Measurements from ENCODE around the gene ANKRD39.
"Not testable (repeated sequence)": the region's sequence is repeated elsewhere in the genome, so short reads cannot be mapped to it uniquely, and the experiment has no call there.

The ANKRD39 gene

GRCh38 chr2:96889502-96889901 is 31.7 kb upstream of the ANKRD39 start:
- DNase-seq; intact Hi-C loops (cut with DNase I): not testable (repeated sequence)

GRCh38 chr2:96888072-96889011 is 30.5 kb upstream of the ANKRD39 start:
- peak in 41 of 42 donors; percentile 57 to 87 (median 72) for DNase-seq
- intact Hi-C loops (cut with DNase I): no loop called here

- DNase-seq: peak in 11 of 42 donors; percentile 35 to 71 (median 45)
- intact Hi-C loops (cut with DNase I): no loop called here
Measured at GRCh38 chr2:96887493-96888012, 29.7 kb upstream of the ANKRD39 start.

GRCh38 chr2:96885432-96886347 is 27.9 kb upstream of the ANKRD39 start:
- no peak for DNase-seq
- intact Hi-C loops (cut with DNase I): no loop called here

GRCh38 chr2:96884299-96885094 is 26.7 kb upstream of the ANKRD39 start:
- no peak for DNase-seq

GRCh38 chr2:96883306-96883705 is 25.5 kb upstream of the ANKRD39 start:
- no peak for DNase-seq
- intact Hi-C loops (cut with DNase I): no loop called here

More at GRCh38 chr2:96884299-96885094, 26.7 kb upstream of the ANKRD39 start:
- intact Hi-C loops (cut with DNase I): no loop called here

- no peak for DNase-seq
- intact Hi-C loops (cut with DNase I): no loop called here
Measured at GRCh38 chr2:96882906-96883305, 25.1 kb upstream of the ANKRD39 start.

GRCh38 chr2:96882230-96882629 is 24.4 kb upstream of the ANKRD39 start:
- intact Hi-C loops (cut with DNase I): no loop called here
- no peak for DNase-seq

GRCh38 chr2:96881349-96882195 is 23.8 kb upstream of the ANKRD39 start:
- intact Hi-C loops (cut with DNase I): no loop called here
- DNase-seq: no peak

- no peak for DNase-seq
- intact Hi-C loops (cut with DNase I): no loop called here
Measured at GRCh38 chr2:96880891-96881273, 23.1 kb upstream of the ANKRD39 start.

- no peak for DNase-seq
- intact Hi-C loops (cut with DNase I): no loop called here
Measured at GRCh38 chr2:96879545-96880040, 21.8 kb upstream of the ANKRD39 start.

GRCh38 chr2:96878796-96879544 is 21.2 kb upstream of the ANKRD39 start:
- DNase-seq: no peak
- intact Hi-C loops (cut with DNase I): no loop called here

- no peak for DNase-seq
- intact Hi-C loops (cut with DNase I): no loop called here
Measured at GRCh38 chr2:96878171-96878570, 20.4 kb upstream of the ANKRD39 start.

GRCh38 chr2:96877631-96878092 is 19.8 kb upstream of the ANKRD39 start:
- intact Hi-C loops (cut with DNase I): no loop called here

GRCh38 chr2:96877042-96877451 is 19.2 kb upstream of the ANKRD39 start:
- intact Hi-C loops (cut with DNase I): no loop called here
- DNase-seq: no peak

More at GRCh38 chr2:96877631-96878092, 19.8 kb upstream of the ANKRD39 start:
- DNase-seq: no peak

GRCh38 chr2:96876269-96877041 is 18.6 kb upstream of the ANKRD39 start:
- no peak for DNase-seq
- intact Hi-C loops (cut with DNase I): no loop called here

Data from head of caudate nucleus (tissue), 42 donors.